H7 (cell line): Measurements from ENCODE around the gene ATP6V1G3. TPM values are rescaled to one million over a fixed set of nuclear protein-coding genes. Genes with fewer than 3 reads are reported as not detected.
"Not testable (repeated sequence)": the region's sequence is repeated elsewhere in the genome, so short reads cannot be mapped to it uniquely, and the experiment has no call there.

Experiments
- DNase-seq: peaks from one replicate; pipeline ENCODE4 v3.0.0; 2012
- H3K27me3 ChIP-seq: 2 replicates; pipeline ENCODE4 v1.6.0; 2011; ENCODE audit warnings: mild to moderate bottlenecking, low read length; ENCODE audit not compliant: control insufficient read depth, insufficient read depth
- H3K36me3 ChIP-seq: replicated peaks from 2 replicates; pipeline ENCODE4 v1.5.1; 2011; ENCODE audit warnings: low read length; ENCODE audit not compliant: control insufficient read depth, insufficient read depth
- H3K4me3 ChIP-seq: 2 replicates; pipeline ENCODE4 v1.5.1; 2011; ENCODE audit warnings: low read depth, mild to moderate bottlenecking, control low read depth, low read length, moderate library complexity; ENCODE audit not compliant: insufficient read depth
- total RNA-seq: library from RNA; depleted of rRNA; stranded (reverse); fragments of >200 nt; shearing (Covaris generic); gene quantifications from 2 replicates; pipeline ENCODE4 v1.2.3, GENCODE V29; 2014; rRNA removed

The ATP6V1G3 gene, protein sequence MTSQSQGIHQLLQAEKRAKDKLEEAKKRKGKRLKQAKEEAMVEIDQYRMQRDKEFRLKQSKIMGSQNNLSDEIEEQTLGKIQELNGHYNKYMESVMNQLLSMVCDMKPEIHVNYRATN
- total RNA-seq, result not detected in 2 replicates

DNA sequence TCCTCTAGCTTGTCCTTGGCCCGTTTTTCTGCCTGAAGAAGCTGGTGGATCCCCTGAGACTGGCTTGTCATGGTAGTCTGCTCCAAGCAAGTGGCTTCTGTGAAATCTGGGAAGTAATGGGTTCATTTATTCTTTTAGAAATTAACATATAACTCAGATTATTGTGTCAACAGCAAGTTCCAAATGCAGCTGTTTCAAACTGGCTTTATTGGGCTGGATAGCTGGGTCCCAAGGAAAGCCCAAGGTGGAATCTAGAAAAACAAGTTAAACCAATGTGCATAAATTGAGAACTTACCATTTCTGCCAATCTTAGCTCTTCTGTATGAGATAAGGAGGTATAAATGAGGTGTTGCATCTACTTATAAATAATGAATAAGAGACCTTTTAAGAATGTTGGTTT lies at the start of gene ATP6V1G3:
ATP6V1G3 (minus strand) TSS at position 101 of the 400 bp plus-strand sequence; CDS start at position 71, 30 bp downstream.
- DNase-seq, result no peak
- H3K36me3 ChIP-seq, result no peaks in the 10 kb centered on the region
- H3K4me3 ChIP-seq, result no peak within 1 kb of the TSS
- no peaks in the 10 kb centered on the region for H3K27me3 ChIP-seq

DNA sequence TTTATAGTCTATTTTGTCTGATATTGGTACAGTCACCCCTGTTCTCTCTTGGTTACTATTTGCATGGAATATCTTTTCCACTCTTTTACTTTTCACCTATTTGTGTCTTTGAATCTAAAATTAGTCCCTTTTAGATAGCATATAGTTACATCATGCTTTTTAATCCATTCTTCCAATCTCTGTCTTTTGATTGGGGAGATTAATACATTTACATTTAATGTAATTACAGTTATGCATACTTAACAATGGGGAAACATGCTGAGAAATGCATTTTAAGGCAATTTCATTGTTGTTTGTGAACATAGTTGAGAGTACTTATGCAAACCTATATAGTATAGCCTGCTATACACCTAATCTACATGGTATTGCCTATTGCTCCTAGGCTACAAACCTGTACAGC lies 48.4 kb upstream of the ATP6V1G3 start:
- no peaks in the 10 kb centered on the region for H3K27me3 ChIP-seq
- no peaks in the 10 kb centered on the region for H3K36me3 ChIP-seq
- no peak overlapping the region for H3K4me3 ChIP-seq
- DNase-seq, result no peak

DNA sequence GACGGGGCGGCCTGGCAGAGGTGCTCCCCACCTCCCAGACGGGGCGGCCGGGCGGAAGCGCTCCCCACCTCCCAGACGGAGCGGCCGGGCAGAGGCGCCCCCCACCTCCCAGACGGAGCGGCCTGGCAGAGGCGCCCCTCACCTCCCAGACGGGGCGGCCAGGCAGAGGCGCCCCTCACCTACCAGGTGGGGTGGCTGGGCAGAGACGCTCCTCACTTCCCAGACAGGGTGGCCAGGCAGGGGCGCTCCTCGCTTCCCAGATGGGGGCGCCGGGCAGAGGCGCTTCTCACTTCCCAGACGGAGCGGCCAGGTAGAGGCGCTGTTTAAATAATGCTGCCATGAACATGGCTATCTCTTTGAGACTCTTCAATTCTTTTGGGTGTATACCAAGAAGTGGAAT lies 43.7 kb upstream of the ATP6V1G3 start:
- Histone ChIP-seq H3K4me3 (no peak overlapping the region), H3K36me3 (no peaks in the 10 kb centered on the region; the same call in 1 of the 2 replicates), H3K27me3 (no peaks in the 10 kb centered on the region)
- DNase-seq, result no peak

DNA sequence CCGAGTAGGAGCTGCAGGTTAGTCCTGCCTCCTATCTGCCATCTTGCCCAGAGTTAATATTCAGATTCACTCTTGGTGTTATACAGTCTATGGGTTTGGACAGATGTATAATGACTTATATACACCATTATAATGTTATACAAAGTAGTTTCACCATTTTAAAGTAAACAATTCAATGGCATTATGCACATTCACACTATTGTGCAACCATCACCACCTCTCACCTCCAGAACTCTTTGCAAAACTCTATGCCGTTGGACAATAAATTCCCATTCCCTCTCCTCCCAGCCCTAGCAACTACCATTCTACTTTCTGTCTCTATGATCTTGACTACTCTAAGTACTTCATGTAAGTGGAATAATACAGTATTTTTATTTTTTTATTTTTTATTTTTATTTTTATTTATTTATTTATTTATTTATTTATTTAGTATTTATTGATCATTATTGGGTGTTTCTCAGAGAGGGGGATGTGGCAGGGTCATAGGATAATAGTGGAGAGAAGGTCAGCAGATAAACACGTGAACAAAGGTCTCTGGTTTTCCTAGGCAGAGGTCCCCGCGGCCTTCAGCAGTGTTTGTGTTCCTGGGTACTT lies 42.8 kb upstream of the ATP6V1G3 start:
- H3K27me3 ChIP-seq, H3K4me3 ChIP-seq, DNase-seq, H3K36me3 ChIP-seq: not testable (repeated sequence)

DNA sequence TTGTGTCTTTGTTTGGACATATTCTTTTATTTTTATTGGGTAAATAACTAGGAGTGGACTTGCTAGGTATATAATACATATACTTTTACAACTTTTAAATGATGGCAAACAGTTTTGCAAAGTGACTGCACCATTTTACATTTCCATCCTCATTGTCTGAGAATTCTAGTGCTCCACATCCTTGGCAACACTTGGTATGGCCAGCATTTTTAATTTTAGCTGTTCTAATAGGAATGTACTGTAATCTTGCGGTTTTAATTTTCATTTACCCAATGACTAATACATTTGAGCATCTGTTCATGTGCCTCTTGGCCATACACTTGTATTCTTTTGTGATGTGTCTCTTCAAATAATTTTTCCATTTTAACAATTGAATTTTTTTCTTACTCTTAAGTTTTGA lies 37.0 kb upstream of the ATP6V1G3 start:
- no peak overlapping the region for H3K4me3 ChIP-seq
- no peak for DNase-seq

DNA sequence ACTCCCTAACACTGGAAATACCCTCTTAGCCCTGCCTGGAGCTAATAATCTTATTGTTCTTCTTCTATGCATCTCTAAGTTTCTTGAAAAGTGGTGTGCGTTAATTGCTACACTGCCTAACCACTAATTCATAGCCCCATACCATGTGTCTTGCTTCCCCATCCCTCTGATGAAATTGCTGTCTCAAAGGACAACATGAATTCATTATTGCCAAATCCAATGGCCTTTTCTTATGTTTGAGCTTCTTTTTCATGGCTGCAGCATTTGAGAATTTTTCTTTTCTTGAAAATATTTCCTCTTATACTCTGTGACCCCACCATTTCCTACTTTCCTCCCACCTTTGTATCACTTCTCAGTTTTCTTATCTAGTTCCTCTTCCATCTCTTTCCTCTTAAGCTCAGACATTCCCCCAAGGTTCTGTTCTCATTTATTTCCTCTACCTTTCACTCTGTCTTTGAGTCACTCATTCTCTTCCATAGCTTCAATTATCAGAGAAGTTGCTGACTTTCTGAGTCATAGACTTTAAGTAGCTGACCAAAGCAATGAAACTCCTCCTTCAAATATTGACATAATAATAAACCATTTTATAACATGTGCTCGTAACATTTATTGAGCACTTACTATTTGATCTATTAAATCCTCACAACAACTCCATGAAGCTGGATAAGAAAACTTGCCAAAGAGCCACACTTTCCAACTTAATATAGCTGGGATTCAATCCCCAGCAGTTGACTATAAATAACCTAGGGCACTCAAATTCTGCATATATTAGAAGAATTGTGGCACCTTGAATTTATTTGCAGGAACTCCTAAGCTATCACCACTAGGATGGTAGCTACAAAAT lies 35.5 kb upstream of the ATP6V1G3 start:
- no peaks in the 10 kb centered on the region for H3K27me3 ChIP-seq
- no peak overlapping the region for H3K4me3 ChIP-seq
- H3K36me3 ChIP-seq, result no peaks in the 10 kb centered on the region
- no peak for DNase-seq

More for the DNA sequence above, 37.0 kb upstream of the ATP6V1G3 start:
- Histone ChIP-seq H3K27me3 (no peaks in the 10 kb centered on the region), H3K36me3 (no peaks in the 10 kb centered on the region)

DNA sequence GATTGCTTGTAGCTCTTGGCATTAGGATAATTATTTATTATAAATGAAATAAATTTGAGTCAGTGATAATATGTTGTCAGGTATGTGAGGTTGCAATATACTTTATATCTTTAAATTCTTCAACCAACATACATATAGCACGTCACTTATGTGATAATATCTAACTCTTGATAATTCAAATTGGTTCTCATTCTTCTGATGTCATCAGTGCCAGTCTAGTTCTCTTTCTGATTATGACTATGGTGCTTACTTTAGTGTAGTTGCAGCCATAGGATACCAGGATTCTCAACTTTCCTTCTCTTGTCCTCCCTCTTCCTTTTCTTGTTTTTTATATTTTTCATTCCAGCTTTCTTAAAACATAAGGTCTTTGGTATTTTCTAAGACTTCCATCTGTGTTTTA lies 34.8 kb upstream of the ATP6V1G3 start:
- H3K27me3 ChIP-seq, result no peaks in the 10 kb centered on the region
- no peaks in the 10 kb centered on the region for H3K36me3 ChIP-seq
- DNase-seq, result no peak
- H3K4me3 ChIP-seq, result no peak overlapping the region

DNA sequence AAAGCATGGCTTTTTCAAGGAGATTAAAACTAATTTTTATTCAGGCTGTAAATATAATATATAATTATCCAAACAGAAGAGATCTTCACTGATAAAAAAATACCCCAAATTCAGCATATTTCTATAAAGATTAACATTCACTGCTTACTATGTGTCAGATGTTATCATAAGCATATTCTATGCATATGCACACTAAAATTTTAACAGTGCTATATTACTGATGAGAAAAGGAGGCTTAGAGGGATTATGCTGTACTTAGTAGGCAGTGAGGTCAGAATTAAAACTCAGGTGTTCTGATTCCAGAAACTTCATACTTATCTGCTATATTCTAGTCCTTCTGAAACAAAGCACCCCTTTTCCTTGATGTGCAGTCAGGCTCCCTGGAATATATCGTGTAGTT lies 33.8 kb upstream of the ATP6V1G3 start:
- H3K36me3 ChIP-seq, result no peaks in the 10 kb centered on the region
- H3K4me3 ChIP-seq, result no peak overlapping the region
- no peak for DNase-seq
- H3K27me3 ChIP-seq, result no peaks in the 10 kb centered on the region

DNA sequence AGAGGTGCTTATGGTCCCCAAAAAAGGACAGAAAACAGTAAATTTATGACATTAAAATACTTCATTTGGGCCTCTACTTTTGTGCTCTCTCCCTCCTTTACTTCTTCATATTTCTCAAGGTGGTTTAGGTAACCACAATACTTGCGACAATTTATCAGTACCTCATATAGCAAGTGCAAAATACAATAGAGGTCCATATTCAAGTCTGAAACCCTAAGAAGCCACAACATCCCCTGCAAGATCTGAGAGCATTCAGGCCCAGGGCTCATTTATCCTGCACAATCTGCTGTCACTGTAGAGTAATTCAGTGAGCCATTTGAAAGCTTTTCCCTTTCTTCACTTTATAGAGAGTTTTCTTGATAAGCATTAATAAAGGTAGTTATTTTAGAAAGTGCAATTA lies 24.2 kb upstream of the ATP6V1G3 start:
- H3K4me3 ChIP-seq, result no peak overlapping the region
- no peaks in the 10 kb centered on the region for H3K27me3 ChIP-seq
- no peak for DNase-seq
- no peaks in the 10 kb centered on the region for H3K36me3 ChIP-seq

DNA sequence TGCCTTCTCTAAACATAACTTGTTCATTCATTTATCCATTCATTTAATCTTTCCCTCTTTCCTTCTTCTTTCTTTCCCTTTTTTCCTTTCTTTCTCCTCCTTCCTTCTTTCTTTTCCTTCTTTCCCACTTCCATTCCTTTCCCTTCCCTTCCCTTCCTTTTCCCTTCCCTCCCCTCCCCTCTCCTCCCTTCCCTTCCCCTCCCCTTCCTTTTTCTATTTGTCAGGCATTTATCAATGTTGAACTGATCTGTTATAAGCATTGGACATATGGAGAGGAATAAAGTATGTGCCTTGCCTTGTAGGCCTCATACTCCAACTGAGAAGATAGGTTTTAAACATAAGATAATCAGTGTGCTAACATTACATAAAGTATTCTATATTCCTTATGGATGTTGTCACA lies 23.7 kb upstream of the ATP6V1G3 start:
- Histone ChIP-seq H3K27me3 (no peaks in the 10 kb centered on the region), H3K36me3 (no peaks in the 10 kb centered on the region), H3K4me3 (no peak overlapping the region)
- DNase-seq, result no peak

DNA sequence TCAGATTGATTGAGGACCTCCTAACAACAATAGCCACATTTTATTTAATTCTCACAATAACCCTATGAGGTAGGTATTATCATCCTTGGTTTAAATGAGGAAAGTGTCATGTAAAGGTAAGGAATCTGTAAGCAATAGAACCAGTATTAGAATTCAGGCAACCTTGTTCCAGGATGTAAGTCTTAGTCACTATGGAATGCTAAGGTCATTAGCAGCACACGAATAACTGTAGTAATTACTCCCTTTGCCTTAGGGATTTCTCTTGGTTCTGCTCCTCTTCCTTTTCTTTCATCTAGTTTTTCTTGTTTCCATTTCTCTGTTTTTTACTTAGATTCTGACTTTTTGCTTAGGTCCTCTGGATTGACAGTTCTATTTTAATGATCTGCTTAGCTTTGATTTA lies 23.1 kb upstream of the ATP6V1G3 start:
- no peak for DNase-seq
- H3K36me3 ChIP-seq, result no peaks in the 10 kb centered on the region
- no peaks in the 10 kb centered on the region for H3K27me3 ChIP-seq
- no peak overlapping the region for H3K4me3 ChIP-seq

DNA sequence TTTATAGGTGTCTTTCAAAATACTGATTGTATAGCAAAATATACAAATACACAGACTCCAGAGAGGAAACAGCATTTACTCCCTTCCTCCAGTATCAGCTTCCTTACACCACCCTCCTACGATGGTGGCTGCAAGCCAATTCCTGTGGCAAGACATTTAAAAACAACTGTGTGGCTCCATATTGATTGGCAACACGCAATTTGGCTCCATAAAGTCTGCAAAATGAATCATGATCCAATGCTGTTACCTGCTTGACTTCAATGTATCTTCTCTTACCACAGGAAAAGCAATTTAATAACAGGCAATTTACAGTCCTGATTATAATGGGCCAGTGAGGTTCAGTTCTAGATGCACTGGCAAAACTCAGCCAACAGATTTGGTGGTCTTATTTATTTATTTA lies 19.7 kb upstream of the ATP6V1G3 start:
- Histone ChIP-seq H3K4me3 (no peak overlapping the region), H3K36me3 (no peaks in the 10 kb centered on the region), H3K27me3 (no peaks in the 10 kb centered on the region)
- DNase-seq, result no peak

DNA sequence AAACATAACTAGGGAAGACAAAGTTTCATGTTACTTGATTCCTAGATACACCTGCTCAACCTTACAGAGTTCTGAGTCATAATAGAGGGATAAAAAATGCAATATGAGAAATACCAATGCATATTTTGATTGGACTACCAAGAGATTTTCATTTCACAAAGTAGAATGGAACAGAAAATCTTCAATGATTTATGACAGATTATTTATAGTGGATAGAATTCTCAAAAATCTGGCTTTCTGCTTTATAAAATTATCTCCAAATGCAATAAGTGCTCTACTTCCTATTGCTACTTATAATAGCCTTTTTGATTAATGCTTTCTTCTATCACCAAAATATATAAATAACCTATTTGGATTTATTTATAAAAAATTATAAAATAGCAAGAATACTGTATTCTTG lies 18.9 kb upstream of the ATP6V1G3 start:
- Histone ChIP-seq H3K4me3 (no peak overlapping the region), H3K27me3 (no peaks in the 10 kb centered on the region), H3K36me3 (no peaks in the 10 kb centered on the region)
- DNase-seq, result no peak

DNA sequence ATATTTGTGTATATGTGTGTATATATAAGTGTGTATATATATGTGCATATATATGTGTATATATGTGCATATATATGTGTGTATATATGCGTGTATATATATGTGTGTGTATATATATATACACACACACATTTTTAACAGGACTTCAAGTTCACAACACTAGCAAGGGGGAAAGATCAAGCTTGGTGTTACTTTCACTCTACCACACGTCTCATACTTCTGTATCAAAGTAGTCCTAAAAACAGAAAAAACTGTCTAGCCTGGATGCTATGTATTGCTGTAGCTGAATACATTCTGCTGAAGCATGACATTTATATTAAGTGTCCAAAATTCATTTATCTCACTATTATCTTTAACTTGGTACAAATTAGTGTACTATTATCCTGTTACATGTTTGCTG lies 17.9 kb upstream of the ATP6V1G3 start:
- Histone ChIP-seq H3K4me3 (no peak overlapping the region), H3K27me3 (no peaks in the 10 kb centered on the region), H3K36me3 (no peaks in the 10 kb centered on the region)
- no peak for DNase-seq

DNA sequence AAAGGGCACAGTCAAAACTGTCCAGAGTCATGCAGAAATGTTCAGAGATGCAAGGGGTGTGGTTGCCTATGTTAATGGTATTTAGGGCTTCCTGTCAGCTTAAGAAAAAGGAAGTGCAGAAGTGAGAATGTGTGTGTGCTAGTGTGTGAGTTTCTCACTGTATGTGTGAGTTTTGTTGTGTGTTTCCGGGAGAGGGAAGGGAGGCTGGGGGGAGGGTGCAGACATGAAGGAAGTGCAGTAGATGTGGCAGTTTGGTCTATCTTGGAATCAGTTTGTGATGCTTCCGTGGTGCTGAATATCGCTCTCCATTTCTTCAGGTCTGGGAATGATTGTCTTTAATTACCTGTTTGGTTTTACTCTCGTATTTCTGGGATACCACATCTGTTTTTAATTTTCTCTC lies 16.5 kb upstream of the ATP6V1G3 start:
- no peaks in the 10 kb centered on the region for H3K27me3 ChIP-seq
- no peak for DNase-seq
- no peaks in the 10 kb centered on the region for H3K36me3 ChIP-seq
- H3K4me3 ChIP-seq, result no peak overlapping the region
